GM19455 (cell line): ENCODE data around the gene LIMS2.

Experiments
- ATAC-seq: cut with Tn5 transposase; IDR thresholded peaks from one replicate; pipeline ENCODE4 v1.9.1; 2021; ENCODE audit not compliant: unreplicated experiment

LIMS2 gene, protein sequence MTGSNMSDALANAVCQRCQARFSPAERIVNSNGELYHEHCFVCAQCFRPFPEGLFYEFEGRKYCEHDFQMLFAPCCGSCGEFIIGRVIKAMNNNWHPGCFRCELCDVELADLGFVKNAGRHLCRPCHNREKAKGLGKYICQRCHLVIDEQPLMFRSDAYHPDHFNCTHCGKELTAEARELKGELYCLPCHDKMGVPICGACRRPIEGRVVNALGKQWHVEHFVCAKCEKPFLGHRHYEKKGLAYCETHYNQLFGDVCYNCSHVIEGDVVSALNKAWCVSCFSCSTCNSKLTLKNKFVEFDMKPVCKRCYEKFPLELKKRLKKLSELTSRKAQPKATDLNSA

DNA sequence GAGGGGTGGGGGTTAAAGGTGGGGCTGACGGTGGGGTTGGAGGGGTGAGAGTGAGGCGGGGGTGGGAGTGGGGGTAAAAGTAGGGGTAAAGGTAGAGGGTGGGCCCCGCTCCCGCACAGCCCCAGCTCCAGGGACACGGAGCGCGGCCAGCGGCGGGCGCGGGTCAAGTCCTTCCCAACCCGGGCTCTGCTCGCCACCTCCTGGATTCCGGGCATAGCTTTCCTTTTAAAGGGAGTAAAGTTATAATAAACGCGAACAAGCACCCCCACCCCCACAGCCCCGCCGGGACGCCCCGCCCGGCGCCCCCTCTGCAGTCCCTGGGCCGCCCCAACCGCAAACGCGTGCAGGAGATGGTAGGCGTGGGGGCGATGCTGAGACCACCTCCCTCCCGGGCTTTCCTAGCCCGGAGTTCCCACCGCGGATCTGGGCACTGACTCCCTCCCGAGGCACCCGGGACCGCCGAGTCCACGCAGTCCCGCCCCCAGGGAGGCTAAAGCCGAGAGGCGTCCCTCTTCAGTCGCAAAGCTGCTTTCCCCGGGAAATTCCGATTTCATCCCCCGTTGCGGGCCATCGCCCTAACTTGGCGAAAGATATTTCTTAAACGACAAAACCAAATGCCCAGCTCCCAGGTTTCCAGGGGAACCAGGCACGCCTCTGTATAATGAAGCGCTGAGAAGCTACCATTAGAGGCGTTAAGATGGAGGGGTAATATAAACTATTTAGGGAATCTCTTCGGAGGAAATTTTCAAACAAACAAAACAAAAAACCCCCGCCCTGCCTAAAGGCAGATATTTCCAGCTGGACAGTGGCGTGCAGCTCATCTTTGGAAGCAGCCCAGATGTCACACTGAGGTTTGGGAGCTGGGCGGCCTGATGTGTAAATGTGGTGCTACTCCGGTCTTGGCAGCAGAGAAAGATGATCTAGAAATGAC, at the start of gene LIMS2:
TSS of gene LIMS2 (minus strand) at position 200 of the 931 bp plus-strand sequence. CDS start 506 bp downstream, outside the sequence.
- no peak for ATAC-seq

DNA sequence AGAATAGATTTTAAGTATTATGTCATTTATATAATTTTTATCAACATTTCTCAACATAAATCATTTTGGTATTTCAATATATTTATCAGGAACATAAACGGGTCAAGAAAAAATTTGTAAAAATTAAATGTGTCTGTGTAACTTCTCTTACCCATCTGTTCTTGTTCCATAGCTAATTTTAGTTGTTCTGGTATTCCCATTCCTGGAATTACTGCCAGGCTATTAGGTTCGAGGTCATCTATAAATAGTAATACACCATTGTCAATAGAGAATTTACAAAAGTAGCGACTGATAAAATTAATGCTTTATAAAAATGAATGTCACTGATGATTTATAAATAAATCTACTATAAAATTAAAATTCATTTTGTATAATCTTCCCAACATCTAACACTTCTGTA, 47.5 kb upstream of the LIMS2 start:
- ATAC-seq = no peak

DNA sequence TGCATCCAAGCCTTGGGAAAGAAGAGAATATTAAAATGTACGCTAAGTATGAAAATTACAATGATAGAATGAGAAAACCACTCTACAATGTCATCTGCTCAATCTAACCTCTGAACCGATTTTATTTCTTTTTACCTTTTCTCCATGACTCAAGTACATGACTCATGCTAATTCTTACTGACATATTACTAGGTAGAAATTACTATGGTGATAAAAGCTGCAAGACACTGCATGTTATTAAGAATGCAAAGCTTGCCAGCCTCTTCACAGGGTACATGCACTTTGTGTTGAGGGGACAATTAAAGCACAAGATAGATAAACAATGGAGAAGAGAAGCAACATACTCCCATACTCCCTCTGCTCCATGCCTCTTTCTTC, 46.6 kb upstream of the LIMS2 start:
- no peak for ATAC-seq

DNA sequence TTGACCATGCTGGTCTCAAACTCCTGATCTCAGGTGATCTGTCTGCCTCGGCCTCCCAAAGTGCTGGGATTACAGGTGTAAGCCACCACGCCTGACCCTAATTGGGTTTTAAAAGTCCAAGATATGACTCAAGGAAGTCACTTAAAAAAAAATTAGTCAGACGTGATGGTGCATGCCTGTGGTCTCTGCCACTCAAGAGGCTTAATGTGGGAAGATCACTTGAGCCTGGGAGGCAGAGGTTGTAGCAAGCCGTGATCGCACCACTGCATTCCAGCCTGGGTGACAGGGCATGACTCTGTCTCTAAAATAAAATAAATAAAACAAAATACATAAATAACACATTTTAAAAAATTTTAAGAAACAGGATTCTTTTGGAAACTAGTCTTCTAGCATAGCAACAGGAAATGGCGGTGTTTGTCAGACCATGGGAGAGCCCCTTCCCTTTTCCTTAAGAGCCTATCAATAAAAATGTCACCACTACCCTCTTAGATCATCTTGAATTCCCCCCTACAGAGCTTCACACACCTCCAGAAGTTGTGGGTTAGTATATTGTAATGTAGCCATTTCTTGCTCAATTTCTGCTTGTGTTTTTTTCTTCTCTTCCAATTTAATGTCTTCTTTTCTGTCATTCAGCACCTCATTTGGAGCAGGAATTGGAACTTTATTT, 46.1 kb upstream of the LIMS2 start:
- ATAC-seq = no peak

GRCh38 chr2:127719301-127720218, 44.2 kb upstream of the LIMS2 start:
- ATAC-seq = no peak

GRCh38 chr2:127718271-127718670, 42.9 kb upstream of the LIMS2 start:
- ATAC-seq = no peak

DNA sequence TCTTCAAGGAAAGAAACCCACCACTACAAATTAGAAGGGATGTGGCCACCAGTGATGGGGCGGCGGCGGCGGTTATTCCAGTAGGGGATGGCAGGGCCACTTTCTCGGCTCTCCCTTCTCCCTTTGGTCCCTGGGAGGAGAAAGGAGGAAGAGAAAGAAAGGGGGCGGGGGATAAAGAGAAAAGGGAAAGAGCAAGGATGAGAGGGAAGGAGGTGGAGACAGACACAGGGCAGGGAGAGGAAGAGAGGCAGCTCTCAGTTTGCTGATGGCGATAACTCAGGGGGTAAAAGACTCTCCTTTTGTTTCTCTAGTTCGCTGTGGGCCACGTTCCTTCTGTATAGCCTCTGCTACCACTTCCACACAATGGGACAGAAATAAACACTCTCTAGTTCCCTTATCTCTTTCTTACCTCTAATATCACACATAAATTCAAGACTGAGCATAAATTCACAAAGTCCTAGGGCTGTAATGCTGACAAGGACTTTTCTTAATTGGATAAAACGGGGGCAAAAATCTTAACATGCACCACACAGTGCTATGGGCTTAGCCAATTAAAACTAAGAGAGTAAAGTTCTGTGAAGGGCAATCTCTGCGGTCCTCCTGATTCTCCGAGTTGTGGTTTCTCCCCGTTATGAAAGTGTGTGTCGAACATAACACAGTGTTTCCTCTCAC, 40.6 kb upstream of the LIMS2 start:
- ATAC-seq = no peak

- ATAC-seq = no peak
Measured at GRCh38 chr2:127713562-127713961, 38.2 kb upstream of the LIMS2 start.

- ATAC-seq = no peak
Measured at GRCh38 chr2:127712999-127713398, 37.7 kb upstream of the LIMS2 start.

DNA sequence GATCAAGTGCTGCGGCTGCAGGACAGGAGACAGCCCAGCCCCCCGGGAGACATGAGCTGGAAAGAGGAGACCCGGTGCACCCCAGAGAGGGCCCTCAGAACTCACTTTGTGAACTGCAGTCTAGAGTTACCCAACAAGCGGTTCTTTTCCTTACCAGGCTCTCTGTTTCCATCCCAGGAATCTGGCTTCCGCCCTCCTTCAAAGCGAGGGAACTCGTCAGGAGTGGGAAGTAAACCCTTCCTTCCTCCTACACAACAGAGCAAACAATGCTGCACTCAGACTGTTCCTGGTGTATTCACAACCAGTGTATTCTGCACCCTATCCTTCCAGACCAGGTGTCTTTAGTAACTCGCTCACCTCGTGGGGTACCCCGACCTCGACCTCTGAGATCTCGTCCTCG, 34.0 kb upstream of the LIMS2 start:
- ATAC-seq = no peak

DNA sequence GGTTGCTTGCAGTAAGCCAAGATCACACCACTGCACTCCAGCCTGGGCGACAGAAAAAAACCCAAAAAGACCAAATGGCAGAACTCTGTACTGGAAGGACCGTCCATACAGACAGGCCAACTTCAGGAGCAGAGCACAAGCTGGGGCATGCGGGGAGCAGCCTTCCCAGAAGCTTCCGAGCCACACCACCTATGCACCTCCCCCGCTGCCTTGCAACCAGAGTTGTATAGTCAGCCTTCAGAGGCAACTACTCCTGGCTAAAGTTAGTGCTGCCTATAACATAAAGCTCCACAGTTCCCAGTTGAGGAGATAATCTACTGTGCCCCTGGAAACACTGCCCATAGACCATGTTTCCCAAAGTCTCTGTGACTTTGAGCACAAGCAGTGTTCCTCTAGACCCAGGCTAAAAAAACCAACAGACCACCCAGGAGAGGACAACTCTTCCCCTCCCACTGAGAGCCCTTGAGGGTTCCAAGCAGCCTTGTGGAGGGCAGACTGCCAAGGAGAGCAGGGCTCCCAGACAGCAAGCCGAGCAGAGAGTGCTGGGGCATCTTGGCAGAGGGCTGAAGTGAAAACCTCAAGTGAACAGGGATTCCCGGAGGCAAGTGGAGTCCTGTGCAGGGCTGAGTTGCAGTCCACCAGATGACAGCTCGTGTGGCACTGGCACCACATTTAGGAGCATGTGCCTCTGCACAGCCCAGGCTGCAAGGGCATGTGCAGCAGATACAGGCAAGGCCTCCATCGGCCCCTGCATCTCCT, 32.7 kb upstream of the LIMS2 start:
- no peak for ATAC-seq

- no peak for ATAC-seq
Measured at GRCh38 chr2:127706215-127706990, 31.1 kb upstream of the LIMS2 start.

- no peak for ATAC-seq
Measured at GRCh38 chr2:127705391-127706065, 30.2 kb upstream of the LIMS2 start.

DNA sequence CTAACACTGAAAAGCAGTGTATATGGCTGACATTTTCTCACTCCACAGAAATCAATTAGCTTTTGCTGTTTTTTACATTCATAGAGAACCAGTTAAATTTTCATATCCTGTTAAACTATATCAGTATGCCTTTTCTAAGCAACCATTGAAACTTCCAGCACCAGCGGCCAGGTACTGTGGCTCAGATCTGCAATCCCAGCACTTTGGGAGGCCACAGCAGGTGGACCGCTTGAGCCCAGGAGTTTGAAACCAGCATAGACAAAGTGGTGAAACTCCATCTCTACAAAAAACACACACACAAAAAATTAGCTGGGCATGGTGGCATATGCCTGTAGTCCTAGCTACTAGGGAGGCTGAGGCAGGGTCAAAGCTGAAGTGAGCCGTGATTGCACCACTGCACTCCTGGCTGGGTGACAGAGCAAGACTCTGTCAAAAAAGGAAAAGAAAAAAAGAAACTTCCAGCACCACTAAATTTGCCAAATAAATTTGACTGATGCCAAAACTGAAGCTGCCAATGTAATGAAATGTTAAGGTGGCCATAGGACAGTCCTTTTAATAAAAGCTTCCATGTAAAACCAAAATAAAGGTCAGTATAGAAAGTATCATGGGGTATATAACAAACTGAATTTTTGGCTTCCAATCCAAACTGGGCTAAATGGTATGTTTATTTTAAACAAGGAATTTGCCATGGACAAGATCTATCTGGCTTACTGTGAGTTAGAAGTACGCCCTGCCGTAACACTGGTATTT, 29.5 kb upstream of the LIMS2 start:
- ATAC-seq = no peak

DNA sequence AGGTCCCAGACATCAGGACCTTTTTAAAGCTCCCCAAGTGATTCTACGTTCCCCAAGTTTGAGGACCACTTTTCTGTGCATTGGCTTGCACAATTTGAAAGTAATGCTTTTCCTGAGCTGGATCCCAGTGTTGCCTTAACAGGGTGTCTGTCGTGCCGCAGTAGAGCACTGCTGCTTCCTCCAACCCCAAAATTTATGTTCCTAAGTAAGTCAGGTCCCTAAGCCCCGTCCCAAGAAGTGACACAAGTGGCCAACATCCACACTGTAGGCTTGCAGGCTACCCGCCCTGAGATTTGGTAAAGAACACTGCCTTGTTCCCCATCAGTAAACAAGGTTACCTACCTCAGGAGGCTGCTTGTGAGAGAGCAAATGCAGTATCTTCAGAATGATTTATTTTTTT, 28.0 kb upstream of the LIMS2 start:
- ATAC-seq = no peak

DNA sequence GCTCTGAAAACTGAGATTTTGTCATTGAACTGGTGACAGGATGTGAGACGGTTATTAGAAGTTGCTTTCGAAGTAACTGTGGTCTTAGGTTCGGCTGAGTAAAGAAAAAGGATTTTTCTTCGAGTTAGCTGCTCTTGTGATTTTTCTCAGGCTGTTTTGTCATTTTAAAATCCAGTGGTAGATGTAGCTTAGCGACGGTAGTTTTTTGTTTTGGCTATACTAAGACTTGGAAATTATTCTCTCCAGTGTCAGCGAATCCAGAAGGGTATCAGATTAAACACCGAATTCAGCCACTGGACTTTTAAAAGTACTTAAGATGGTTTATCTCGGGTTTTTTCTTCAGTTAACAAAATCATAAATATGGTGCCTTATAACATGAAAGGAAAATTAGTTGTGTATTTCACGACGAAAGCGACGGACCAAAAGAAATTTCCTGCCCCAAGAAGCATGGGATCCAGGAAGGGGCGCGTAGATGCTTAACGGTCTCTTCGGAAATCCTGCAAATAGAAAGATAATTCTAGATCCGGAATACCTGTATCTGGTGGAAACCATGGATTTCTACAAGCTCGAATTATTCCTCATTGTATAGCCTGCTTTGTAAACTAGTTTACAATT, 27.2 kb upstream of the LIMS2 start:
- no peak for ATAC-seq
